OCI-LY1 (cell line): ENCODE data around the gene PCDHB7.
"Not testable (repeated sequence)": the region's sequence is repeated elsewhere in the genome, so short reads cannot be mapped to it uniquely, and the experiment has no call there.

Experiments used
- H2AFZ ChIP-seq: fragments of 200-600 bp; sonication (generic), shearing (Covaris generic); 2 replicates; pipeline ENCODE4 v1.6.0; 2014; ENCODE audit warnings: antibody characterized with exemption, mild to moderate bottlenecking, low read length
- H3F3A ChIP-seq: fragments of 200-600 bp; sonication (generic), shearing (Covaris generic); 2 replicates; pipeline ENCODE4 v1.6.0; 2014; ENCODE audit warnings: mild to moderate bottlenecking, antibody characterized with exemption, low read length, moderate library complexity; ENCODE audit not compliant: insufficient read depth
- H3K27ac ChIP-seq: fragments of 200-600 bp; sonication (generic); 2 replicates; pipeline ENCODE4 v1.5.1; 2014; ENCODE audit warnings: low read length, mixed run types, mild to moderate bottlenecking, low read depth; ENCODE audit not compliant: poor library complexity, severe bottlenecking
- H3K27me3 ChIP-seq: fragments of 200-600 bp; sonication (generic); 2 replicates; pipeline ENCODE4 v1.6.0; 2014; ENCODE audit warnings: antibody characterized with exemption, mild to moderate bottlenecking, low read length, moderate library complexity; ENCODE audit not compliant: insufficient read depth
- H3K36me3 ChIP-seq: fragments of 200-600 bp; sonication (generic); 2 replicates; pipeline ENCODE4 v1.6.1; 2014; ENCODE audit warnings: mild to moderate bottlenecking, antibody characterized with exemption, low read length, moderate library complexity, mixed read lengths; ENCODE audit not compliant: insufficient read depth
- H3K4me1 ChIP-seq: fragments of 200-600 bp; sonication (generic); 2 replicates; pipeline ENCODE4 v1.5.1; 2014; ENCODE audit warnings: mild to moderate bottlenecking, low read length, moderate library complexity; ENCODE audit not compliant: insufficient read depth, severe bottlenecking
- H3K4me2 ChIP-seq: fragments of 200-600 bp; sonication (generic), shearing (Covaris generic); 2 replicates; pipeline ENCODE4 v1.6.1; 2014; ENCODE audit warnings: low read length
- H3K4me3 ChIP-seq: fragments of 200-600 bp; sonication (generic); 2 replicates; pipeline ENCODE4 v1.5.1; 2014; ENCODE audit warnings: low read length, low read depth, mild to moderate bottlenecking, mixed read lengths; ENCODE audit not compliant: poor library complexity, severe bottlenecking
- H3K79me2 ChIP-seq: fragments of 200-600 bp; shearing (Covaris generic); 2 replicates; pipeline ENCODE4 v1.6.1; 2016; ENCODE audit warnings: mixed run types, low read length, mixed read lengths; ENCODE audit not compliant: insufficient read depth
- H3K9ac ChIP-seq: fragments of 200-600 bp; sonication (generic), shearing (Covaris generic); 2 replicates; pipeline ENCODE4 v1.6.1; 2014; ENCODE audit warnings: mild to moderate bottlenecking, low read length, mixed read lengths
- H3K9me2 ChIP-seq: fragments of 200-600 bp; sonication (generic), shearing (Covaris generic); 2 replicates; pipeline ENCODE4 v1.6.1; 2014; ENCODE audit warnings: low read depth, mild to moderate bottlenecking, low read length, mixed read lengths
- H3K9me3 ChIP-seq: fragments of 200-600 bp; shearing (Covaris generic); 2 replicates; pipeline ENCODE4 v1.6.1; 2014; ENCODE audit warnings: low read length, mixed read lengths
- H4K20me1 ChIP-seq: fragments of 200-600 bp; sonication (generic), shearing (Covaris generic); 2 replicates; pipeline ENCODE4 v1.6.0; 2016; ENCODE audit warnings: mild to moderate bottlenecking, low read length; ENCODE audit not compliant: insufficient read depth
- EZH2 ChIP-seq: fragments of 200-600 bp; sonication (generic), shearing (Covaris generic); IDR thresholded peaks from 2 replicates; pipeline ENCODE4 v1.8.0; 2017; ENCODE audit warnings: borderline replicate concordance, mixed run types, mild to moderate bottlenecking, antibody characterized with exemption, low read length, moderate library complexity, mixed read lengths
- TF ChIP-seq, protein P1 (sequence below): fragments of 200-600 bp; sonication (generic), shearing (Covaris generic); IDR thresholded peaks from 2 replicates; pipeline ENCODE4 v1.5.1; 2017; ENCODE audit warnings: mild to moderate bottlenecking, antibody characterized with exemption, low read length, moderate library complexity, mixed read lengths

Gene PCDHB7

GRCh38 chr5:141223112-141223783 is 50.8 kb downstream of the PCDHB7 start, which contains the start of gene PCDHB14:
Gene PCDHB14 (plus strand): TSS chr5:141223343. CDS start chr5:141223506, 163 bp downstream.
- Histone ChIP-seq H3F3A (no peaks in the 10 kb centered on the region), H3K79me2 (no peaks in the 10 kb centered on the region), H3K27me3 (no peaks in the 10 kb centered on the region), H2AFZ (peak within 1 kb of the TSS; percentile 93), H3K9ac (peak within 1 kb of the TSS; percentile 57), H4K20me1 (no peaks in the 10 kb centered on the region), H3K4me1 (peaks cover 10% of the 10 kb centered on the region), H3K36me3 (no peaks in the 10 kb centered on the region), H3K27ac (no peak within 1 kb of the TSS), H3K4me2 (peak within 1 kb of the TSS; percentile 73), H3K4me3 (peak within 1 kb of the TSS; percentile 58), H3K9me2 (no peaks in the 10 kb centered on the region), H3K9me3 (no peaks in the 10 kb centered on the region)
- TF ChIP-seq, protein P1, sequence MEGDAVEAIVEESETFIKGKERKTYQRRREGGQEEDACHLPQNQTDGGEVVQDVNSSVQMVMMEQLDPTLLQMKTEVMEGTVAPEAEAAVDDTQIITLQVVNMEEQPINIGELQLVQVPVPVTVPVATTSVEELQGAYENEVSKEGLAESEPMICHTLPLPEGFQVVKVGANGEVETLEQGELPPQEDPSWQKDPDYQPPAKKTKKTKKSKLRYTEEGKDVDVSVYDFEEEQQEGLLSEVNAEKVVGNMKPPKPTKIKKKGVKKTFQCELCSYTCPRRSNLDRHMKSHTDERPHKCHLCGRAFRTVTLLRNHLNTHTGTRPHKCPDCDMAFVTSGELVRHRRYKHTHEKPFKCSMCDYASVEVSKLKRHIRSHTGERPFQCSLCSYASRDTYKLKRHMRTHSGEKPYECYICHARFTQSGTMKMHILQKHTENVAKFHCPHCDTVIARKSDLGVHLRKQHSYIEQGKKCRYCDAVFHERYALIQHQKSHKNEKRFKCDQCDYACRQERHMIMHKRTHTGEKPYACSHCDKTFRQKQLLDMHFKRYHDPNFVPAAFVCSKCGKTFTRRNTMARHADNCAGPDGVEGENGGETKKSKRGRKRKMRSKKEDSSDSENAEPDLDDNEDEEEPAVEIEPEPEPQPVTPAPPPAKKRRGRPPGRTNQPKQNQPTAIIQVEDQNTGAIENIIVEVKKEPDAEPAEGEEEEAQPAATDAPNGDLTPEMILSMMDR: peak; percentile 60
- no peak for TF ChIP-seq EZH2

DNA sequence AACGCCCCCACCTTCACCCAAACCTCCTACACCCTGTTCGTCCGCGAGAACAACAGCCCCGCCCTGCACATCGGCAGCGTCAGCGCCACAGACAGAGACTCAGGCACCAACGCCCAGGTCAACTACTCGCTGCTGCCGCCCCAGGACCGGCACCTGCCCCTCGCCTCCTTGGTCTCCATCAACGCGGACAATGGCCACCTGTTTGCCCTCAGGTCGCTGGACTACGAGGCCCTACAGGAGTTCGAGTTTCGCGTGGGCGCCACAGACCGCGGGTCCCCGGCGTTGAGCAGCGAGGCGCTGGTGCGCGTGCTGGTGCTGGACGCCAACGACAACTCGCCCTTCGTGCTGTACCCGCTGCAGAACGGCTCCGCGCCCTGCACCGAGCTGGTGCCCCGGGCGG is 52.4 kb downstream of the PCDHB7 start:
- not testable (repeated sequence) for H4K20me1 ChIP-seq, H3K9me2 ChIP-seq, H3K27me3 ChIP-seq, H3K36me3 ChIP-seq, H3K27ac ChIP-seq, H3F3A ChIP-seq, H3K4me3 ChIP-seq, H3K9ac ChIP-seq, H3K9me3 ChIP-seq, H3K79me2 ChIP-seq, H3K4me1 ChIP-seq, H3K4me2 ChIP-seq, H2AFZ ChIP-seq

DNA sequence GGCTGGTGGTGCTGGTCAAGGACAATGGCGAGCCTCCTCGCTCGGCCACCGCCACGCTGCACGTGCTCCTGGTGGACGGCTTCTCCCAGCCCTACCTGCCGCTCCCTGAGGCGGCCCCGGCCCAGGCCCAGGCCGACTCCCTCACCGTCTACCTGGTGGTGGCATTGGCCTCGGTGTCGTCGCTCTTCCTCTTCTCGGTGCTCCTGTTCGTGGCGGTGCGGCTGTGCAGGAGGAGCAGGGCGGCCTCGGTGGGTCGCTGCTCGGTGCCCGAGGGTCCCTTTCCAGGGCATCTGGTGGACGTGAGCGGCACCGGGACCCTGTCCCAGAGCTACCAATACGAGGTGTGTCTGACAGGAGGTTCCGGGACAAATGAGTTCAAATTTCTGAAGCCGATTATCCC is 53.0 kb downstream of the PCDHB7 start:
- H3K9ac ChIP-seq, H3K4me2 ChIP-seq, H3K27me3 ChIP-seq, H3K79me2 ChIP-seq, H2AFZ ChIP-seq, H3K9me2 ChIP-seq, H3K4me3 ChIP-seq, H3K36me3 ChIP-seq, H3K27ac ChIP-seq, H3K4me1 ChIP-seq, H4K20me1 ChIP-seq, H3F3A ChIP-seq, H3K9me3 ChIP-seq: not testable (repeated sequence)
